K562 (cell line): ENCODE data around the gene ACVR1C. TPM values are rescaled to one million over a fixed set of nuclear protein-coding genes. Genes with fewer than 3 reads are reported as not detected.
A peak's percentile ranks its signal among the peaks of the same experiment; 100 is the strongest.

Source experiments
- ATAC-seq: fragments of 200-7000 bp; cut with Tn5 transposase; 3 replicates; pipeline ENCODE4 v1.9.1; 2020; ENCODE audit warnings: moderate library complexity
- BruUV-seq: library from RNA; stranded (reverse); fragments of 400-500 nt; replicated peaks from 2 replicates; lab custom pipeline; 2021; lab: Mats Ljungman, UMichigan
- CTCF ChIA-PET: fragments of 300-600 bp; formaldehyde crosslinking; extraction: SDS; loops from one replicate; lab custom pipeline; 2021; ENCODE audit warnings: low intra/inter-chr PET ratio; lab: Yijun Ruan, JAX
- POLR2A ChIA-PET: fragments of 300-600, 350-650 bp; sonication (Branson Sonifier 250); formaldehyde crosslinking; extraction: SDS; loops from one replicate; lab custom pipeline; 2021; ENCODE audit warnings: antibody characterized with exemption, inconsistent platforms; lab: Yijun Ruan, JAX
- DNase-seq, 4 experiments: peaks; one replicate each; pipeline versions ENCODE4 v3.0.0 to v3.0.0-alpha.2; 2011 to 2018; ENCODE audit warnings: low spot score in 3 of 4, mixed read lengths in 3 of 4; ENCODE audit errors: extremely low read depth in 1 of 4
- FAIRE-seq: peaks from 2 replicates; lab custom pipeline; 2011; peaks lifted over from hg19 to GRCh38; lab: Jason Lieb, UNC
- H2AFZ ChIP-seq: 2 replicates; pipeline ENCODE4 v1.6.0; 2011; ENCODE audit warnings: low read depth, low read length, control low read depth, inconsistent platforms
- H3K27ac ChIP-seq: fragments of 200-600 bp; 3 replicates; pipeline ENCODE4 v1.8.0; 2011; ENCODE audit warnings: low read depth, mild to moderate bottlenecking, control low read depth, inconsistent platforms, low read length, moderate library complexity, mixed read lengths; ENCODE audit errors: extremely low read depth
- H3K27me3 ChIP-seq, 2 experiments: fragments of 300-600 bp in 1 of 2; 2 replicates in 1 of 2; 3 replicates in 1 of 2; pipeline versions ENCODE4 v1.6.0 to v1.8.0; 2011; ENCODE audit warnings: inconsistent platforms in 2 of 2, low read length in 2 of 2, mild to moderate bottlenecking in 1 of 2, mixed read lengths in 1 of 2, moderate library complexity in 1 of 2; ENCODE audit not compliant: control insufficient read depth in 2 of 2, insufficient read depth in 2 of 2
- H3K36me3 ChIP-seq: fragments of 300-600 bp; 3 replicates; pipeline ENCODE4 v1.8.0; 2011; ENCODE audit warnings: mild to moderate bottlenecking, low read length, inconsistent platforms; ENCODE audit not compliant: control insufficient read depth, insufficient read depth
- H3K4me1 ChIP-seq, 2 experiments: fragments of 200-600 bp in 1 of 2; replicated peaks in 1 of 2; 2 replicates in 1 of 2; 3 replicates in 1 of 2; pipeline versions ENCODE4 v1.5.1 to v1.8.0; 2011; ENCODE audit warnings: inconsistent platforms in 2 of 2, low read length in 2 of 2, mild to moderate bottlenecking in 1 of 2, mixed read lengths in 1 of 2, moderate library complexity in 1 of 2; ENCODE audit not compliant: control insufficient read depth in 2 of 2, insufficient read depth in 2 of 2
- H3K4me2 ChIP-seq: 2 replicates; pipeline ENCODE4 v1.6.1; 2011; ENCODE audit warnings: low read length, control low read depth, inconsistent platforms, mixed read lengths; ENCODE audit not compliant: insufficient read depth
- H3K4me3 ChIP-seq: fragments of 200-600 bp; sonication (generic), shearing (Covaris generic); 2 replicates; pipeline ENCODE4 v1.5.1; 2016; ENCODE audit warnings: control low read depth, inconsistent platforms
- H3K79me2 ChIP-seq: fragments of 200-600 bp; 3 replicates; pipeline ENCODE4 v1.8.0; 2011; ENCODE audit warnings: low read length, inconsistent platforms; ENCODE audit not compliant: control insufficient read depth, insufficient read depth
- H3K9ac ChIP-seq, 2 experiments: 2 replicates each; pipeline versions ENCODE4 v1.6.0 to v1.6.1; 2011; ENCODE audit warnings: low read depth in 2 of 2, low read length in 2 of 2, control low read depth in 1 of 2, inconsistent platforms in 1 of 2, mild to moderate bottlenecking in 1 of 2, mixed read lengths in 1 of 2; ENCODE audit not compliant: insufficient read depth in 1 of 2
- H3K9me1 ChIP-seq: one replicate; pipeline ENCODE4 v1.6.0; 2011; ENCODE audit warnings: inconsistent platforms, mild to moderate bottlenecking, low read length, moderate library complexity; ENCODE audit not compliant: control insufficient read depth, insufficient read depth
- H3K9me3 ChIP-seq: replicated peaks from 2 replicates; pipeline ENCODE4 v1.5.1; 2011; ENCODE audit warnings: low read depth, low read length, inconsistent platforms; ENCODE audit not compliant: control insufficient read depth, insufficient read depth
- H4K20me1 ChIP-seq: replicated peaks from 2 replicates; pipeline ENCODE4 v1.6.1; 2011; ENCODE audit warnings: low read length, inconsistent platforms, mixed read lengths; ENCODE audit not compliant: control insufficient read depth, insufficient read depth
- CEBPG ChIP-seq, 3 experiments: fragments of 200-800 bp in 1 of 3; sonication (Bioruptor generic) in 1 of 3; sonication (generic) in 1 of 3; formaldehyde crosslinking in 1 of 3; IDR thresholded peaks in 2 of 3; conservative IDR thresholded peaks in 1 of 3; 2 replicates each; pipeline versions ENCODE4 v1.6.1 to v1.8.0; 2016 to 2022; ENCODE audit warnings: missing compliant biosample characterization in 2 of 3, missing genetic modification characterization in 2 of 3, mild to moderate bottlenecking in 1 of 3, missing genetic modification reagents in 1 of 3
- MBD2 ChIP-seq: sonication (generic); IDR thresholded peaks from 2 replicates; pipeline ENCODE4 v1.6.1; 2016; ENCODE audit warnings: low read depth, borderline replicate concordance
- MCM3 ChIP-seq: fragments of 450-650 bp; IDR thresholded peaks from 2 replicates; pipeline ENCODE4 v1.6.1; 2016
- MEF2A ChIP-seq: IDR thresholded peaks from 2 replicates; pipeline ENCODE4 v1.6.1; 2011; ENCODE audit warnings: low read depth, mild to moderate bottlenecking, low read length, moderate library complexity; ENCODE audit not compliant: control insufficient read depth
- MNT ChIP-seq, 2 experiments: fragments of 450-650 bp; conservative IDR thresholded peaks; 2 replicates each; pipeline ENCODE4 v1.6.1; 2017; ENCODE audit warnings: mild to moderate bottlenecking in 2 of 2, moderate library complexity in 2 of 2
- NCOR1 ChIP-seq: fragments of 450-650 bp; IDR thresholded peaks from 2 replicates; pipeline ENCODE4 v1.6.1; 2016; ENCODE audit warnings: mild to moderate bottlenecking, moderate library complexity
- NFATC3 ChIP-seq: fragments of 450-650 bp; IDR thresholded peaks from 2 replicates; pipeline ENCODE4 v1.6.1; 2017; ENCODE audit warnings: mild to moderate bottlenecking
- PHB2 ChIP-seq: fragments of 450-650 bp; IDR thresholded peaks from 2 replicates; pipeline ENCODE4 v1.6.1; 2017; ENCODE audit warnings: low read depth
- PTTG1 ChIP-seq: fragments of 450-650 bp; IDR thresholded peaks from 2 replicates; pipeline ENCODE4 v1.6.1; 2016; ENCODE audit warnings: low read depth, mild to moderate bottlenecking, missing genetic modification characterization, missing compliant biosample characterization
- RBM25 ChIP-seq: fragments of 200-400 bp; formaldehyde crosslinking; IDR thresholded peaks from 2 replicates; pipeline ENCODE4 v1.6.1; 2018; ENCODE audit warnings: low read length, low read depth, moderate library complexity; ENCODE audit not compliant: severe bottlenecking
- TBL1XR1 ChIP-seq, 2 experiments: IDR thresholded peaks; 2 replicates each; pipeline ENCODE4 v1.6.1; 2012; ENCODE audit warnings: improper control_type of control experiment in 2 of 2, low read length in 2 of 2, mild to moderate bottlenecking in 1 of 2
- ZFP91 ChIP-seq: sonication (generic); formaldehyde crosslinking; IDR thresholded peaks from 2 replicates; pipeline ENCODE4 v1.8.0; 2022; ENCODE audit warnings: mild to moderate bottlenecking, missing genetic modification reagents
- ZNF146 ChIP-seq: IDR thresholded peaks from one replicate; pipeline ENCODE4 v1.6.1; 2018; ENCODE audit warnings: missing compliant biosample characterization; ENCODE audit not compliant: unreplicated experiment
- ZNF274 ChIP-seq: IDR thresholded peaks from 2 replicates; pipeline ENCODE4 v1.6.1; 2011; ENCODE audit warnings: low read depth, mild to moderate bottlenecking, low read length, moderate library complexity, borderline replicate concordance
- ZNF316 ChIP-seq: fragments of 450-650 bp; IDR thresholded peaks from 2 replicates; pipeline ENCODE4 v1.6.1; 2016
- WGBS: fragments of 100-300 bp; shearing (Covaris generic); methylation state at CpG from one replicate; pipeline ENCODE4 v1.1.6; 2016; ENCODE audit warnings: low coverage, mixed read lengths; ENCODE audit not compliant: insufficient coverage; ENCODE audit errors: missing lambda C conversion rate; 5-methylcytosine and 5-hydroxymethylcytosine counted together
- in situ Hi-C: fragments of 300-500 bp; cut with MboI; formaldehyde crosslinking; loops from 4 replicates; pipeline ENCODE4 v1.15.0; 2018; ENCODE audit warnings: inconsistent platforms, mixed read lengths
- intact Hi-C: fragments of 100-400 bp; cut with micrococcal nuclease; formaldehyde crosslinking; loops from 2 replicates; pipeline ENCODE4 v1.14.2; 2022
- polyA plus RNA-seq, 8 experiments: library from polyadenylated mRNA; depleted of rRNA in 4 of 8; stranded (reverse) in 5 of 8; unstranded in 3 of 8; fragments of >200 nt; fragmentation: Nextera tagmentation in 2 of 8; fragmentation: Illumina TruSeq in 1 of 8; extraction: Ambion mirVana in 2 of 8; extraction: Trizol in 1 of 8; gene quantifications; 2 replicates each; pipeline versions ENCODE4 v1.2.1 to v1.2.3, GENCODE V29; 2011 to 2014; ENCODE audit warnings: inconsistent platforms in 1 of 8, missing spikeins in 1 of 8
- total RNA-seq, 7 experiments: library from RNA; depleted of rRNA in 6 of 7; stranded (reverse); fragments of >200 nt in 6 of 7; fragmentation: Illumina TruSeq in 2 of 7; extraction: Trizol in 2 of 7; gene quantifications; 2 replicates each; pipeline versions ENCODE4 v1.2.1 to v1.2.3, GENCODE V29; 2011 to 2021; ENCODE audit warnings: low replicate concordance in 1 of 7

ACVR1C gene
- total and polyA plus RNA-seq, 9 of the 15 experiments (the other 6 are each of a cell fraction or from before 2014, with no cell fraction given), result 0.05 to 0.58 (median 0.28) TPM

DNA sequence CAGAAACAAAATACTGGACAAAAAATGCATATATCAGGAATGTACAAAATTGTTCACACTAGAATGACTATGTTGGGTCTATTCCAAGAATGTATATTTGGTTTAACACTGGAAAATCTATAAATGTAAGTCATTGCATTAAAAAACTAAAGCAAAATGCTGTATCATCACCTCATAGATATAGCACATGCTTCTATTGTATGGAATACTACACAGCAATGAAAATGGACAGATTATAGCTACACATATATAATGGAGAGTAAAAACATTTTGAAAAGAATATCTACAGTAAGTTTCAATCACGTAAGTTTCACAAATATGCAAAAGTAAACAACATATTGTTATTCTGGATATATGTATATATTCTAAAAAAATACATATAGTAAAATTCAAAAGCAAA, 91.8 kb downstream of the ACVR1C start:
- CTCF ChIA-PET, result no interaction called here
- POLR2A ChIA-PET, result no interaction called here

GRCh38 chr2:157528963-157529751, 99.5 kb downstream of the ACVR1C start:
- Histone ChIP-seq H3K36me3 (no peaks in the 10 kb centered on the region), H4K20me1 (no peaks in the 10 kb centered on the region), H3K27ac (no peak overlapping the region), H3K79me2 (no peaks in the 10 kb centered on the region), H2AFZ (no peak overlapping the region), H3K27me3 (no peaks in the 10 kb centered on the region), H3K9me1 (no peaks in the 10 kb centered on the region), H3K9ac (no peak overlapping the region), H3K4me3 (no peak overlapping the region), H3K4me2 (no peak overlapping the region), H3K9me3 (no peaks in the 10 kb centered on the region), H3K4me1 (no peaks in the 10 kb centered on the region)
- in situ Hi-C loops (no loop called here), intact Hi-C loops (no loop called here)
- ChIA-PET CTCF (no interaction called here), POLR2A (interaction anchor here (0.6 kb wide), 1 partner anchor 156 kb away, joined by 4 read pairs; no protein-coding TSS in a partner anchor)
- DNase-seq (no peak), FAIRE-seq (no peak), ATAC-seq (no peak)
- BruUV-seq, result no TSS peak
- WGBS, result 1% methylated on average over 4 of the region's 4 CpGs
- no peak for TF ChIP-seq ZNF274
- no peak for TF ChIP-seq MCM3
- TF ChIP-seq PHB2, result no peak
- no peak for TF ChIP-seq NFATC3
- TF ChIP-seq ZFP91, result no peak
- no peak for TF ChIP-seq MNT (conservative IDR thresholded peaks at IDR 0.05)
- TF ChIP-seq PTTG1 (tag), result no peak
- TF ChIP-seq CEBPG (CRISPR knock-in tag; IDR thresholded peaks at IDR 0.05), result no peak
- TF ChIP-seq CEBPG (tag; conservative IDR thresholded peaks at IDR 0.05 in 1 of 2, IDR thresholded peaks at IDR 0.05 in 1 of 2), result no peak
- no peak for TF ChIP-seq TBL1XR1 (IDR thresholded peaks at IDR 0.05; ENCODE audit: low read length in 2 of 2)
- no peak for TF ChIP-seq MEF2A

More for the DNA sequence above, 91.8 kb downstream of the ACVR1C start:
- H3K9me3 ChIP-seq, result no peaks in the 10 kb centered on the region
- no peaks in the 10 kb centered on the region for H3K36me3 ChIP-seq
- no peak for FAIRE-seq
- in situ Hi-C loops (no loop called here), intact Hi-C loops (no loop called here)
- H3K27me3 ChIP-seq, result no peaks in the 10 kb centered on the region
- H3K9ac ChIP-seq, result no peak overlapping the region
- no peaks in the 10 kb centered on the region for H3K79me2 ChIP-seq
- no peak overlapping the region for H3K4me2 ChIP-seq
- no TSS peak for BruUV-seq
- no peak overlapping the region for H3K4me3 ChIP-seq
- H3K27ac ChIP-seq, result no peak overlapping the region
- ATAC-seq, result no peak
- H3K4me1 ChIP-seq, result no peaks in the 10 kb centered on the region
- WGBS, result 0% methylated on average over 1 of the region's 1 CpG
- no peak overlapping the region for H2AFZ ChIP-seq
- no peaks in the 10 kb centered on the region for H3K9me1 ChIP-seq
- TF ChIP-seq ZNF146 (CRISPR knock-in tag), result peak; percentile 85
- TF ChIP-seq ZNF316, result 0 out of 2 replicates have a peak, but pooled peaks have one; percentile 15
- TF ChIP-seq RBM25, result peak; percentile 67
- TF ChIP-seq MBD2, result no peak
- TF ChIP-seq NCOR1, result no peak
- H4K20me1 ChIP-seq, result no peaks in the 10 kb centered on the region
- no peak for DNase-seq
